AG09309 (cell line): ENCODE data around the gene DSP.

Source experiments
- DNase-seq: peaks from one replicate; pipeline ENCODE4 v3.0.0-alpha.2; 2010; ENCODE audit warnings: low read depth
- H3K4me3 ChIP-seq: 2 replicates; pipeline ENCODE4 v1.5.1; 2011; ENCODE audit warnings: mild to moderate bottlenecking, low read depth, low read length, moderate library complexity; ENCODE audit not compliant: control insufficient read depth
- TF ChIP-seq, protein P1 (sequence below): IDR thresholded peaks from 2 replicates; pipeline ENCODE4 v1.5.1; 2011; ENCODE audit warnings: mild to moderate bottlenecking, low read depth, low read length, inconsistent platforms; ENCODE audit not compliant: insufficient read depth, control insufficient read depth; ENCODE audit errors: missing control alignments

The DSP gene

DNA sequence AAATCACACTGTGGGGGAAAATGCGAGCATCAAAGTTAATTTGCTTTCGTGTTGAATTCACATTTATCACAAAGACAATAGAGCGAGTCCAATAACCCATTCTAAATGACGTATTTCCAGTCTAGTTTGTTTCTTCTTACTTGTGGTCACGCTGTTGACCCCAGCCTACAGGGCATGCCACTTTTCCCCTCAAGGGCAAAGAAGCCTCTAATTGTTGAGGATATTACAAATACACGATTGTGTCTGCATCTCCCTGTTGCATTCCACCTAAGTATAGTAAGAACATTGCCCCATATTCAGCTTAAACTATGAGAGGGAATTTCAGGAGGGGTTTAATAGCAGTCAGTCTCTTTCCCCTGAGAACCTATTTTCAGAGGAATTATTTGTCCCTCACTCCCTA is 37.4 kb upstream of the DSP start:
- no peak overlapping the region for H3K4me3 ChIP-seq
- TF ChIP-seq, protein P1, sequence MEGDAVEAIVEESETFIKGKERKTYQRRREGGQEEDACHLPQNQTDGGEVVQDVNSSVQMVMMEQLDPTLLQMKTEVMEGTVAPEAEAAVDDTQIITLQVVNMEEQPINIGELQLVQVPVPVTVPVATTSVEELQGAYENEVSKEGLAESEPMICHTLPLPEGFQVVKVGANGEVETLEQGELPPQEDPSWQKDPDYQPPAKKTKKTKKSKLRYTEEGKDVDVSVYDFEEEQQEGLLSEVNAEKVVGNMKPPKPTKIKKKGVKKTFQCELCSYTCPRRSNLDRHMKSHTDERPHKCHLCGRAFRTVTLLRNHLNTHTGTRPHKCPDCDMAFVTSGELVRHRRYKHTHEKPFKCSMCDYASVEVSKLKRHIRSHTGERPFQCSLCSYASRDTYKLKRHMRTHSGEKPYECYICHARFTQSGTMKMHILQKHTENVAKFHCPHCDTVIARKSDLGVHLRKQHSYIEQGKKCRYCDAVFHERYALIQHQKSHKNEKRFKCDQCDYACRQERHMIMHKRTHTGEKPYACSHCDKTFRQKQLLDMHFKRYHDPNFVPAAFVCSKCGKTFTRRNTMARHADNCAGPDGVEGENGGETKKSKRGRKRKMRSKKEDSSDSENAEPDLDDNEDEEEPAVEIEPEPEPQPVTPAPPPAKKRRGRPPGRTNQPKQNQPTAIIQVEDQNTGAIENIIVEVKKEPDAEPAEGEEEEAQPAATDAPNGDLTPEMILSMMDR: no peak
- DNase-seq: no peak

- DNase-seq: peak; percentile 64
- TF ChIP-seq, protein P1: no peak
These were observed 36.2 kb upstream of the DSP start for GRCh38 chr6:7505189-7505699.

DNA sequence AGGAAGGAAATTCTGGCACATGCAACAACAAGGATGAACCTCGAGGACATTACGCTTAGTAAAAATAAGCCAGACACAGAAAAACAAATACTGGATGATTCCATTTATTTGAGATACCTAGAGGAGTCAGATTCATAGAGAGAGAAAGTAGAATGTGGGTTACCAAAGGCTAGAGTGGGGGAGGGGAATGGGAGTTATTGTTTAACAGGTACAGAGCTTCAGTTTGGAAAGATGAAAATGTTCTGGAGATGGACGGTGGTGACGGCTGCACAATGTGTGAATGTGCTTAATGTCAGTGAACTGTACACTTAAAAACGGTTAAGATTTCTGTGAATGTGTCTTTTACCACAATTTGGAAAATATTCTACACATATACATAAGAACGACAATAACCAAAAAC is 33.9 kb upstream of the DSP start:
- H3K4me3 ChIP-seq: no peak overlapping the region
- DNase-seq: no peak
- TF ChIP-seq, protein P1: no peak

More at GRCh38 chr6:7505189-7505699, 36.2 kb upstream of the DSP start:
- H3K4me3 ChIP-seq: no peak overlapping the region

DNA sequence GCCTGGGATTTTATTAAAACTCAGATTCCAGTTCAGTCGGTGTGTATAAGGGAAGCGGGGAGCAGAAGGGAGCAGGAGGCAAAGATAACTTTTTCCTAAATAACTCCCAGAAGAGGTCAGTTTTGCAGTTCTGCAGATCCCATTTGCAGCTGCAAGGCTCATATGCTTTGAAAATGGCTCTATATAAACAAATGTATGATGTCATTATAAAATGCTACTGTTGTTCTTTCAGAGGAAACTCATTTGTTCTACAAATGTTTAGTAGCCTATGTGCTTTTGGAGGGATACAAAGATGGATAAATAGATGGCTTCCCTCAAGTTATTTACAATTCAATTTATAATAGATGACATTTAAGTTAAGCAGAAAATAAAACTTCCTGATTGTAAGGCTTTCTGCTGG is 29.2 kb upstream of the DSP start:
- TF ChIP-seq, protein P1: no peak
- no peak overlapping the region for H3K4me3 ChIP-seq
- no peak for DNase-seq

DNA sequence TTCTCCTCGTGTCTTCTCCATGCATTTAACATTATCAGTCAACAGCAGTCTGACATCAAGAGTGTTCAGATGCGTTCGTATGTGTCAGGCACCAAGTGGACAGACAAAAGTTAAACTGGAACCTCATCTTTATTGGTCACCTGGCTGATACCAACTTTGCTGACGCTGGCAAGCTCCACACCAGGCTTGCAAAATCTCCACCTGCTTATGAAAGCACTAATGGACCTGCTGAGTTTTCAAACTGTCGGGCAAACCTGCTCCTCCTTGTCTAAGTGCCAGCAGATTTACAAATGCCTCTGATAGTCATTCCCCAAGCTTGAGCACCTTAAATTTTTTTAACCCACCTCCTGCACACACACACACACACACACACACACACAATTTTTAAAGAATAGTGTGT is 27.9 kb upstream of the DSP start:
- no peak for DNase-seq
- H3K4me3 ChIP-seq: no peak overlapping the region
- TF ChIP-seq, protein P1: no peak

GRCh38 chr6:7515363-7515762 is 26.1 kb upstream of the DSP start:
- no peak overlapping the region for H3K4me3 ChIP-seq
- DNase-seq: no peak
- TF ChIP-seq, protein P1: no peak

DNA sequence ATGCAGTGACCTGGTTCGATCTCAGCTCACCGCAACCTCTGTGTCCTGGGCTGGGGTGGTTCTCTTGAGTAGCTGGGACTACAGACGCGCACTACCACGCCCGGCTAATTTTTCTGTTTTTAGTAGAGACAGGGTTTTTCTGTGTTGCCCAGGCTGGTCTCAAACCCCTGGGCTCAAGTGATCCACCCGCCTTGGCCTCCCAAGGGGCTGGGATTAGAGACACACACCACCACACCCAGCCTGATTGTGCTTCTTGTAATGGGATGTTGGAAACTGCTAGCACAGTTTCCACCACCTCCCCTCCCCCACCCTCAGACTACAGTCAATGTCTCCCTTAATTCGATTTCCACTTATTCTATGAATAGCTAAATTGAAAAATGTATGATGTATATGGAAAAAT is 22.6 kb upstream of the DSP start:
- no peak overlapping the region for H3K4me3 ChIP-seq
- no peak for DNase-seq
- TF ChIP-seq, protein P1: no peak
